Mucosa of rectum (tissue), 2 donors: ENCODE data around the gene DNAJC8.

ENCODE experiments used
- H3K27ac ChIP-seq, 2 donors: one replicate each; pipeline ENCODE4 v1.7.0; 2013; ENCODE audit warnings: inconsistent platforms in 2 of 2, low read depth in 2 of 2, low read length in 2 of 2
- H3K27me3 ChIP-seq, 2 donors: one replicate each; pipeline ENCODE4 v1.7.0; 2013; ENCODE audit warnings: low read length in 2 of 2; ENCODE audit not compliant: control insufficient read depth in 2 of 2, insufficient read depth in 2 of 2
- H3K36me3 ChIP-seq, 2 donors: one replicate each; pipeline ENCODE4 v1.7.0; 2013; ENCODE audit warnings: low read length in 2 of 2; ENCODE audit not compliant: control insufficient read depth in 2 of 2, insufficient read depth in 2 of 2
- H3K4me1 ChIP-seq, 2 donors: one replicate each; pipeline ENCODE4 v1.7.0; 2013; ENCODE audit warnings: low read length in 2 of 2, mild to moderate bottlenecking in 1 of 2; ENCODE audit not compliant: control insufficient read depth in 2 of 2, insufficient read depth in 2 of 2
- H3K4me3 ChIP-seq, 2 donors: one replicate each; pipeline ENCODE4 v1.7.0; 2013; ENCODE audit warnings: low read length in 2 of 2
- H3K9ac ChIP-seq, 2 donors: one replicate each; pipeline ENCODE4 v1.7.0; 2013; ENCODE audit warnings: low read length in 2 of 2, low read depth in 1 of 2, mild to moderate bottlenecking in 1 of 2
- H3K9me3 ChIP-seq, 2 donors: one replicate each; pipeline ENCODE4 v1.7.0; 2013; ENCODE audit warnings: low read length in 2 of 2; ENCODE audit not compliant: control insufficient read depth in 2 of 2
- donor health status: healthy.
- donor health status: Normal muscosa, but diverticular disease.

The DNAJC8 gene

GRCh38 chr1:28157894-28158293, 74.9 kb downstream of the DNAJC8 start:
- H3K36me3 ChIP-seq, result no peaks in the 10 kb centered on the region
- H3K4me1 ChIP-seq, result peaks cover 0 to 11% of the 10 kb centered on the region in 2 donors
- no peak overlapping the region for H3K9ac ChIP-seq
- no peak overlapping the region for H3K27ac ChIP-seq
- no peak overlapping the region for H3K4me3 ChIP-seq
- H3K9me3 ChIP-seq, result no peaks in the 10 kb centered on the region
- H3K27me3 ChIP-seq, result no peaks in the 10 kb centered on the region

GRCh38 chr1:28156821-28157220, 76.0 kb downstream of the DNAJC8 start:
- Histone ChIP-seq H3K4me3 (no peak overlapping the region), H3K9me3 (no peaks in the 10 kb centered on the region), H3K27ac (no peak overlapping the region), H3K9ac (no peak overlapping the region), H3K4me1 (peaks cover 0 to 11% of the 10 kb centered on the region in 2 donors), H3K36me3 (no peaks in the 10 kb centered on the region), H3K27me3 (no peaks in the 10 kb centered on the region)

DNA sequence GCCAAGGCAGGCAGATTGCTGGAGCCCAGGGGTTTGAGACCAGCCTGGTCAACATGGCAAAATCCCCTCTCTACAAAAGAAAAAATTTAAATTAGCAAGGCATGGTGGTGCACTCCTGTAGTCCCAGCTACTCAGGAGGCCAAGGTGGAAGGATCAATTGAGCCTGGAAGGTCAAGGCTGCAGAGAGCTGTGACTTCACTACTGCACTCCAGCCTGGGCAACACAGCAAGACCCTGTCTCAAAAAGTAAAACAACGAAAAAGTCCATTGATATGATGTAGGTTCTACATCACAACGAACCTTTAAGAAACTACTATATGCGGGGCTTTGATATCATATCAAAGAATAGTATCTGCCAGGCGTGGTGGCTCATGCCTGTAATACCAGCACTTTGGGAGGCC, 77.2 kb downstream of the DNAJC8 start:
- no peaks in the 10 kb centered on the region for H3K27me3 ChIP-seq
- no peaks in the 10 kb centered on the region for H3K36me3 ChIP-seq
- no peak overlapping the region for H3K9ac ChIP-seq
- H3K9me3 ChIP-seq, result no peaks in the 10 kb centered on the region
- H3K4me1 ChIP-seq, result peaks cover 0 to 8% of the 10 kb centered on the region in 2 donors
- no peak overlapping the region for H3K4me3 ChIP-seq
- H3K27ac ChIP-seq, result no peak overlapping the region

- H3K4me1 ChIP-seq, result peaks cover 0 to 6% of the 10 kb centered on the region in 2 donors
- no peak overlapping the region for H3K9ac ChIP-seq
- no peaks in the 10 kb centered on the region for H3K27me3 ChIP-seq
- H3K27ac ChIP-seq, result no peak overlapping the region
- H3K36me3 ChIP-seq, result no peaks in the 10 kb centered on the region
- no peak overlapping the region for H3K4me3 ChIP-seq
- no peaks in the 10 kb centered on the region for H3K9me3 ChIP-seq
These were observed 78.7 kb downstream of the DNAJC8 start for GRCh38 chr1:28154078-28154594.
